DMS153 treated with DMSO at 0.1 percent for 48 hours (cell line): ENCODE results near the gene TET3.

Source experiments
- DNase-seq: peaks from one replicate; lab custom pipeline; 2025; ENCODE audit not compliant: unreplicated experiment; lab: John Stamatoyannopoulos, UW

Gene TET3

DNA sequence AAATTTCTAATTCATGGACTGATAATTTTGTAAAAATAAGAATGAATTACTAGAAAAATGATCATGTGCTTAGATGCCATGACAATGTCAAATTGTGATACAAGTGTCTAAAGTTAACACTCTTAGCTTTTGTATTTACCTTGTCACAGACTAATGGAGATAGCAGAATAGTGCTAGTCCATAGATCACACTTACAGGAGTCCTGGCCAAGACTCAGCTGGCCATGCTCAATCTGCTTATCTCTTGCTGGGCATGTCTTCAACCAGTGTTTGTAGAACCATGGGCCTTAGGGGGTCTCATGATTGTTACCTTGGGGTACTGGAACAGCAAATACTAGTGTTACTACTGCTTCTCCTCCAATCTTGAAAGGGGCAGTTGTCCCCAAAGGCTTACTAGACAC lies 44.0 kb downstream of the TET3 start:
- no peak for DNase-seq

DNA sequence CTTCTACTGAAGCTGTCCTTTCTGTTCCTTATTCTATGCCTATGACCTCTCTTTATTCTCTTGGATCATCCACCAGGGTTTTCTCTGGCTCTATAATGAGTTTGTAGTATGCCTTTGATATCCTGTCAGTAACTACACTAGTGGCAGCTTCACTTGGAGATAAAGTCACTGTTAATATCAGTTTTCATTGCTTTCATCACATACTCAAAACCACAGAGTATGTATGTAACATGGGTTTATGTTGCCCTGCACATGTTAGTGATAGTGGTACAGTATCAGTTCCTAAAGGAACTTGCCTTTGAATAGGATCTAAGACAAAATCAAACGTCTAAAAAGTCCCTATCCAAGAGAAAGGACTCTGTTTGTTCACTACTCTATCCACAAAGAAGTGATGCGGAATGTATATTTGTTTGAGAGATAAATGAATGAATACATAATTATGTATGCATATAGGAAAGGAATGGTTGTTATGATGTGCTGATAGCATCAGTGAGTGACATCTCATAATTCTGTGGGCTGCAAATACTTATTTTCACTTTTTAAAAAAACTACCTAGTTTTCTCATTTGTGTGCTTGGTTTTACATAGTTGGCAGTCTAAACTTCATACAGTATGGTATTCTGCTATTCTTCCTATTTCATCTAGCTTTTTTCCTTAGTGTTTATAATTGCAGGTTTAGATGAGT lies 45.1 kb downstream of the TET3 start:
- no peak for DNase-seq

DNA sequence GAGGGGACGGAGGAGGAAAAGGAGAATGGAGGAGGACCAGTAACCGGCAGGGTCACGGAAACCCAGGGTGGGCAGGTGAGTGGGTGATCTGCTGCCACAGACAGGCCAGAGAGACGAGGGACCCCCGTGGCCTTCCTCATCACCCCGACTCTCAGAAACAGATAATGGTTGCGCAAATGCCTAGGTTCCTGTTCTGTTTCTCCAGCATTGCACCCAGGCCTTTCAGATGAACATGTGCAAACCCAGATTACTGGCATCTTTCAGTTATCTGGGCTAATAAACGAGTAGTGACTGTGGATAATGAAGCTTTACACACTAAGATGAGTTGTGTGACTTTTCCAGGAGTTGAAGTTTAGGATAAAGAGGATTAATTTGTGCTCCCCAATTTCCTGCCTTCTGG lies 46.5 kb downstream of the TET3 start:
- no peak for DNase-seq

DNA sequence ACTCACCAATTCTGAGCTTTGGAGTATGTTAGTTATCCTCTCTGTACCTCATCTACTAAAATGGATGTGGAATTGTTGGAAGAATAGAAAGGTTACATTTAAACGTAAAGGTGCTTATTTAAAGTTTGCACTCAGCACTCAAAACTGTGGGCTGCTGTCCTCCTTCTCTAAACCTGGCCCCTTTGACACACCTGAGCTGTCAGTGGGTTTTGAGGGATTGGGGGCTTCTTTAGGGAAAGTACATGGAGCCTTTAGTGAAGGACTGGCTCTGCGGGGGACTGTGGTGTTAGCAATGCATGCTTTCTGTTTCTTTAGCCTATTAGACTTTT lies 47.2 kb downstream of the TET3 start:
- no peak for DNase-seq

DNA sequence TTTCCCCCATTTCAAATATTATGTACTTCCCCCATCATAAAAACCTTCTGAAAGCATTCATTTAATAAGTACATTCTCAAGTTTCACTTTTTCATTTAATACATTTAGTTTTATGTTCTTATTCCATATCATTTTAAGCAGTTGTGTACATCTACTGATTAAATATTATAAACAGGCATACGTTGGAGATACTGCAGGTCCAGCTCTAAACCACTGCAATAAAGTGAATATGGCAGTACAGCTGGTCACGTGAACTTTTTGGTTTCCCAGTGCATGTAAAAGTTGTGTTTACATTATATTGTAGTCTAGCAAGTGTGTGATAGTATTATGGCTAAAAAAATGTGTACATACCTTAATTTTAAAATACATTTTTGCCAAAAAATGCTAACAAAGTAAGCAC lies 48.7 kb downstream of the TET3 start:
- no peak for DNase-seq
